ENCODE data around the gene TFF1.

Gene TFF1

DNA sequence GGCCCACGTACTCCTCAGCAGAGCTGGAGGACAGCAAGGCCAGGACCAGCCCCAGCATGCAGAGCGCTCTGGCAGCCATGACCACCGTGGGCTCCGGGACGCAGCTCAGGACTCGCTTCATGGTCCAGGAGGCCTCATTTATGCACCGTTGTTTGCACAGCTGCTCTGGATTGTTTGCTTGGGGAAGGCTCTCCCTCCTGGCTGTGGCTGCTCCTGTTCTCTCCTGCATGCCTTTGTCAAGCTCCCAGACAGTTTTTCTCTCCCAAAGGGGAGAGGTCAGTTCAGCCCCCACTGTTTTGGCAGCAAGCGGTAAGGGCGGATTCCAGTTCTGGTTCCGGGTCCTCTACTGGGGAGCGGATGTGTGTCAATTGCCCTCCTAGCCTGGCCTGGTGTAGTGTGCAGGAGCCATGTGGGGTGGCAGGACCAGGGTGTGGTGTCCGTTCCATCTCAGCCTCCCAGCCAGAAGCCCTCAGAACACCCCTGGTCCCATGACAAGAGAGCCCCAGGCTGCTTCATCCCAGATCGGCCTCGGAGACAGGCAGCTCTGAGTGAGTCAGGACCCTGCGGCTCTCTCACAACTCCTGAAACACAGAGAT is 50.9 kb downstream of the TFF1 start, which contains the start of gene TFF3:
Gene TFF3, minus strand, starts transcription at position 114 of the 596 bp plus-strand sequence. Its CDS starts 35 bp downstream, at position 79.
- no peak for TF ChIP-seq ZFX (IDR thresholded peaks at IDR 0.05; ENCODE audit: borderline replicate concordance)
- H3K27ac ChIP-seq, result no peak within 1 kb of the TSS

DNA sequence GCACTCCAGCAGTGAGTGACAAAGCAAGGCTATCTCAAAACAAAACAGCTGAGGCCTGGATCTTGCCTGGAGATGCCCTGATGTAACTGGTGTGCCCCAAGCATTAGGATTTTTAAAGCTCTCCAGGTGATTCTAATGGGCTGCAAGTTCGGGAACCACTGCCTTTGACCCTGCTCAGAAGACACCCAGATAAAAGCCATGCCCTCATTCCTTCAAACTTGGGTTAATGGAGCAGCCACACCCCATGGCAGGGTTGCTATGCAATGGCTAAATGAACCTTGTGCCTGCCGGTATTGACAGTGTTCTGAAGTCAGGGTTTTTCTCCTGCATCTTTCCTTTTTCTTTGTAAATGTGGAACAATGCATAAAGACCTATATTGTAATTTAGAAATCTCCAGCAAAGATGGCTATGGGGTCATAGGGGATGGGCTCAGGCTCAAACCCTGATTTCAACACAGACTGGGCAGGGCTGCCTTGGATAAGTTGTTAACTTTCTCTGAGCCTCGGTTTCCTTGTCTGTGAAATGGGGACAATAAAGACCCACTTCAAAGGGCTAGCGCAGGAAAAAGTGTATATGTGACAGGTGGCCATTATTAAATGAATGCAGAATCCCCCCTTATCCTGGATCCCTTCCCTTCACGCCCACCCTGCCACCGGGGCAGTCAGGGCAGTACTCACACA is 51.6 kb downstream of the TFF1 start:
- TF ChIP-seq, protein P1, sequence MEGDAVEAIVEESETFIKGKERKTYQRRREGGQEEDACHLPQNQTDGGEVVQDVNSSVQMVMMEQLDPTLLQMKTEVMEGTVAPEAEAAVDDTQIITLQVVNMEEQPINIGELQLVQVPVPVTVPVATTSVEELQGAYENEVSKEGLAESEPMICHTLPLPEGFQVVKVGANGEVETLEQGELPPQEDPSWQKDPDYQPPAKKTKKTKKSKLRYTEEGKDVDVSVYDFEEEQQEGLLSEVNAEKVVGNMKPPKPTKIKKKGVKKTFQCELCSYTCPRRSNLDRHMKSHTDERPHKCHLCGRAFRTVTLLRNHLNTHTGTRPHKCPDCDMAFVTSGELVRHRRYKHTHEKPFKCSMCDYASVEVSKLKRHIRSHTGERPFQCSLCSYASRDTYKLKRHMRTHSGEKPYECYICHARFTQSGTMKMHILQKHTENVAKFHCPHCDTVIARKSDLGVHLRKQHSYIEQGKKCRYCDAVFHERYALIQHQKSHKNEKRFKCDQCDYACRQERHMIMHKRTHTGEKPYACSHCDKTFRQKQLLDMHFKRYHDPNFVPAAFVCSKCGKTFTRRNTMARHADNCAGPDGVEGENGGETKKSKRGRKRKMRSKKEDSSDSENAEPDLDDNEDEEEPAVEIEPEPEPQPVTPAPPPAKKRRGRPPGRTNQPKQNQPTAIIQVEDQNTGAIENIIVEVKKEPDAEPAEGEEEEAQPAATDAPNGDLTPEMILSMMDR (IDR thresholded peaks at IDR 0.05), result no peak
- TF ChIP-seq ZFX (IDR thresholded peaks at IDR 0.05; ENCODE audit: borderline replicate concordance), result no peak
- no peak overlapping the region for H3K27ac ChIP-seq

DNA sequence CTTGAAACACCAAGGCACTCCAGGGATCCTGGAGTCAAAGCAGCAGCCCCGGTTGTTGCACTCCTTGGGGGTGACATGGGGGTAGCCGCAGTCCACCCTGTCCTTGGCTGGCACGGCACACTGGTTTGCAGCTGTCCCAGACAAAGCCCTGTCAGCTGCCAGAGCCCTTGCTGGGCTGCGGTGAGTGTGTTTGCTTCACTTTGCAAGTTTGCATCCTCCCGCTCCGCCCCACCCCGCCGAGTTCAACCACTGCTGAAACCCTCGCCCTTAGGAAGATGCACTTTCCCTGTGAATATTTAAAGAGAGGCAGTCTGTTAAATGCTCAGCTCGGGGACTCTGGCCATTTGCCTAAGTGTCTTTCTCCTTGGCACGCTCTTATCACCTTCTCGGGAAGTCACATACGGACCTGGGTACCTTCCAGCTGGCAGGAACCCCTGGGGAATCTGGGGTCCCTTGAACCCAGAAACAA is 52.8 kb downstream of the TFF1 start:
- no peak overlapping the region for H3K27ac ChIP-seq
- TF ChIP-seq, protein P1 (IDR thresholded peaks at IDR 0.05), result no peak
- no peak for TF ChIP-seq ZFX (IDR thresholded peaks at IDR 0.05; ENCODE audit: borderline replicate concordance)

DNA sequence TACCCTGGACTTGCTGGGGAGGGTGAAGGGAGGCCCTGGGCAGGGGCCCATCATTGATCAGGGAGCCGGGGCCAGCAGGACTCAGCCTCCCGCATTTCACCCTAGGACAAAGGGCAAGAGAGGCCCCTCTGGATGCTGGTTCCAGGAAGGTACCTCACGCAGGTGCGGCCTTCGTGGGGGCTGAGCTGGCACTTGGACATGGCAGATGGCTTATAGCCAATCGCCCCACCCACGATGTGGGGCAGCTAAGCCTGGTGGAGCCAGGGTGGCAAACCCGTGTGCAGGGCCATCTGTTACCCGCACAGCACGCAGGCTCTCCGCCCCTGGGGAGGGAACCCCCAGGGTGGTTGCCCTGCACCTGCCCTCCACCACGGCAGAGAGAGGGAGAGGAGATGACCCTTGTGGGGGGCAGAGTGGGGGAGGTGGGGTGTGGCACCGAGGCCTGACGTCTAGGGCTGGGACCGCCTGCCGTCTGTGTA is 53.7 kb downstream of the TFF1 start:
- no peak overlapping the region for H3K27ac ChIP-seq
- no peak for TF ChIP-seq ZFX (IDR thresholded peaks at IDR 0.05; ENCODE audit: borderline replicate concordance)
- TF ChIP-seq, protein P1 (IDR thresholded peaks at IDR 0.05), result no peak

Measured in 22Rv1 (cell line).